Measurements from ENCODE around the gene TNNT2.

Gene TNNT2

DNA sequence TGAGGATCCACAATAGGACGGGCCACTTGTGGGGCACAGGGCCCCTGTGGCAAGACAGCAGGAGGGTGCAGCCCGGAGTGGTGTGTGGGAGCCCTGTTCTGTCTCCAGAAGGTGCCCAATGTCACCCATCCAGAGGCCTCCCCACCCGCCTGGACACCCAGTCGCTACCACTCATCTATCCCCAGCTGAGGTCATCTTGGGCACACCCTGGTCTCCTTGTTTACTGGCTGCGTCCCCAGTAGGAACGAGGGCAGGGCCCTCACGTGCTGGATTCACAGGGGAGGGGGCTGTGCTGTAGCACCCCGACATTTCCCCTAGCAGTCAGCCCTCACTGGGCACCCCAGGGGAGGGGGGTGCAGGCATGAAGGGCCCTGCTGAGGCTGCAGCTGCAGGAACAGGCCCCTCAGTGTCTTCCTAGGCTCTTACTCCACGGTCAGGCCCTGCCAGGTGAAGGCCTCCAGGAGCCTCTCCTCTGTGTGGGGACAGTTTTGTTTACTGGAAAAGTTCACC, 2.3 kb upstream of the TNNT2 start (continued):
- TF ChIP-seq CSDC2 (CRISPR knock-in tag; IDR thresholded peaks at IDR 0.05): no peak

DNA sequence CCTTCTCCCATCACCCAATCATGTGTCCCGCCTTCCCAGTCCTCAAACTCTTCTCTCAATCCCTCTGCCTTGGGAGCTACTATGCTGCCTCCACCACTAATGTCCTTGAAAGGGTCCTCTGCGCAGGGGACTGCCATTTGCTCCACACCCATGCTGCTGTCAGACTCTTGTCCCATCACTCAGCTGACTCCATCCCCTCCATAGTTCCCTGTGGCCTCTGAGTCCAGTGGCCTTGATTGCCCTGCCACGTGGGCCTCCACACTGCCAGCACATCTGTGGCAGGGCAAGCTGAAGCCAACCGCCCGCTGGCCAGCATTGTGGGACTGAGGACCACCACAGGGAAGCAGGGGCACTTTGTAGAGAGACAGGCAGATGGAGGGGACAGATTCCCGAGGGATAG, 1.3 kb upstream of the TNNT2 start:
- ATAC-seq: no peak
- TF ChIP-seq BACH2 (CRISPR knock-in tag; IDR thresholded peaks at IDR 0.05; ENCODE audit: borderline replicate concordance) (no peak), PPARA (CRISPR knock-in tag; IDR thresholded peaks at IDR 0.05; ENCODE audit: borderline replicate concordance) (no peak), CSDC2 (CRISPR knock-in tag; IDR thresholded peaks at IDR 0.05) (no peak), ZC3H10 (CRISPR knock-in tag; IDR thresholded peaks at IDR 0.05) (no peak), ZFP3 (CRISPR knock-in tag; IDR thresholded peaks at IDR 0.05) (no peak), ISL1 (CRISPR knock-in tag; IDR thresholded peaks at IDR 0.05) (no peak), TCF4 (CRISPR knock-in tag; IDR thresholded peaks at IDR 0.05; ENCODE audit: borderline replicate concordance) (no peak)
- TF ChIP-seq, protein P1, sequence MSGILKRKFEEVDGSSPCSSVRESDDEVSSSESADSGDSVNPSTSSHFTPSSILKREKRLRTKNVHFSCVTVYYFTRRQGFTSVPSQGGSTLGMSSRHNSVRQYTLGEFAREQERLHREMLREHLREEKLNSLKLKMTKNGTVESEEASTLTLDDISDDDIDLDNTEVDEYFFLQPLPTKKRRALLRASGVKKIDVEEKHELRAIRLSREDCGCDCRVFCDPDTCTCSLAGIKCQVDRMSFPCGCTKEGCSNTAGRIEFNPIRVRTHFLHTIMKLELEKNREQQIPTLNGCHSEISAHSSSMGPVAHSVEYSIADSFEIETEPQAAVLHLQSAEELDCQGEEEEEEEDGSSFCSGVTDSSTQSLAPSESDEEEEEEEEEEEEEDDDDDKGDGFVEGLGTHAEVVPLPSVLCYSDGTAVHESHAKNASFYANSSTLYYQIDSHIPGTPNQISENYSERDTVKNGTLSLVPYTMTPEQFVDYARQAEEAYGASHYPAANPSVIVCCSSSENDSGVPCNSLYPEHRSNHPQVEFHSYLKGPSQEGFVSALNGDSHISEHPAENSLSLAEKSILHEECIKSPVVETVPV (CRISPR knock-in tag; IDR thresholded peaks at IDR 0.05): no peak
- TF ChIP-seq, protein P2, sequence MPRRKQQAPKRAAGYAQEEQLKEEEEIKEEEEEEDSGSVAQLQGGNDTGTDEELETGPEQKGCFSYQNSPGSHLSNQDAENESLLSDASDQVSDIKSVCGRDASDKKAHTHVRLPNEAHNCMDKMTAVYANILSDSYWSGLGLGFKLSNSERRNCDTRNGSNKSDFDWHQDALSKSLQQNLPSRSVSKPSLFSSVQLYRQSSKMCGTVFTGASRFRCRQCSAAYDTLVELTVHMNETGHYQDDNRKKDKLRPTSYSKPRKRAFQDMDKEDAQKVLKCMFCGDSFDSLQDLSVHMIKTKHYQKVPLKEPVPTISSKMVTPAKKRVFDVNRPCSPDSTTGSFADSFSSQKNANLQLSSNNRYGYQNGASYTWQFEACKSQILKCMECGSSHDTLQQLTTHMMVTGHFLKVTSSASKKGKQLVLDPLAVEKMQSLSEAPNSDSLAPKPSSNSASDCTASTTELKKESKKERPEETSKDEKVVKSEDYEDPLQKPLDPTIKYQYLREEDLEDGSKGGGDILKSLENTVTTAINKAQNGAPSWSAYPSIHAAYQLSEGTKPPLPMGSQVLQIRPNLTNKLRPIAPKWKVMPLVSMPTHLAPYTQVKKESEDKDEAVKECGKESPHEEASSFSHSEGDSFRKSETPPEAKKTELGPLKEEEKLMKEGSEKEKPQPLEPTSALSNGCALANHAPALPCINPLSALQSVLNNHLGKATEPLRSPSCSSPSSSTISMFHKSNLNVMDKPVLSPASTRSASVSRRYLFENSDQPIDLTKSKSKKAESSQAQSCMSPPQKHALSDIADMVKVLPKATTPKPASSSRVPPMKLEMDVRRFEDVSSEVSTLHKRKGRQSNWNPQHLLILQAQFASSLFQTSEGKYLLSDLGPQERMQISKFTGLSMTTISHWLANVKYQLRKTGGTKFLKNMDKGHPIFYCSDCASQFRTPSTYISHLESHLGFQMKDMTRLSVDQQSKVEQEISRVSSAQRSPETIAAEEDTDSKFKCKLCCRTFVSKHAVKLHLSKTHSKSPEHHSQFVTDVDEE (CRISPR knock-in tag; IDR thresholded peaks at IDR 0.05): no peak
- TF ChIP-seq, protein P3, sequence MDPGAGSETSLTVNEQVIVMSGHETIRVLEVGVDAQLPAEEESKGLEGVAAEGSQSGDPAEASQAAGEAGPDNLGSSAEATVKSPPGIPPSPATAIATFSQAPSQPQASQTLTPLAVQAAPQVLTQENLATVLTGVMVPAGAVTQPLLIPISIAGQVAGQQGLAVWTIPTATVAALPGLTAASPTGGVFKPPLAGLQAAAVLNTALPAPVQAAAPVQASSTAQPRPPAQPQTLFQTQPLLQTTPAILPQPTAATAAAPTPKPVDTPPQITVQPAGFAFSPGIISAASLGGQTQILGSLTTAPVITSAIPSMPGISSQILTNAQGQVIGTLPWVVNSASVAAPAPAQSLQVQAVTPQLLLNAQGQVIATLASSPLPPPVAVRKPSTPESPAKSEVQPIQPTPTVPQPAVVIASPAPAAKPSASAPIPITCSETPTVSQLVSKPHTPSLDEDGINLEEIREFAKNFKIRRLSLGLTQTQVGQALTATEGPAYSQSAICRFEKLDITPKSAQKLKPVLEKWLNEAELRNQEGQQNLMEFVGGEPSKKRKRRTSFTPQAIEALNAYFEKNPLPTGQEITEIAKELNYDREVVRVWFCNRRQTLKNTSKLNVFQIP (CRISPR knock-in tag; IDR thresholded peaks at IDR 0.05; ENCODE audit: borderline replicate concordance, low read depth): no peak
- TF ChIP-seq, protein P4, sequence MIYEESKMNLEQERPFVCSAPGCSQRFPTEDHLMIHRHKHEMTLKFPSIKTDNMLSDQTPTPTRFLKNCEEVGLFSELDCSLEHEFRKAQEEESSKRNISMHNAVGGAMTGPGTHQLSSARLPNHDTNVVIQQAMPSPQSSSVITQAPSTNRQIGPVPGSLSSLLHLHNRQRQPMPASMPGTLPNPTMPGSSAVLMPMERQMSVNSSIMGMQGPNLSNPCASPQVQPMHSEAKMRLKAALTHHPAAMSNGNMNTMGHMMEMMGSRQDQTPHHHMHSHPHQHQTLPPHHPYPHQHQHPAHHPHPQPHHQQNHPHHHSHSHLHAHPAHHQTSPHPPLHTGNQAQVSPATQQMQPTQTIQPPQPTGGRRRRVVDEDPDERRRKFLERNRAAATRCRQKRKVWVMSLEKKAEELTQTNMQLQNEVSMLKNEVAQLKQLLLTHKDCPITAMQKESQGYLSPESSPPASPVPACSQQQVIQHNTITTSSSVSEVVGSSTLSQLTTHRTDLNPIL (CRISPR knock-in tag; IDR thresholded peaks at IDR 0.05; ENCODE audit: low read depth): no peak

DNA sequence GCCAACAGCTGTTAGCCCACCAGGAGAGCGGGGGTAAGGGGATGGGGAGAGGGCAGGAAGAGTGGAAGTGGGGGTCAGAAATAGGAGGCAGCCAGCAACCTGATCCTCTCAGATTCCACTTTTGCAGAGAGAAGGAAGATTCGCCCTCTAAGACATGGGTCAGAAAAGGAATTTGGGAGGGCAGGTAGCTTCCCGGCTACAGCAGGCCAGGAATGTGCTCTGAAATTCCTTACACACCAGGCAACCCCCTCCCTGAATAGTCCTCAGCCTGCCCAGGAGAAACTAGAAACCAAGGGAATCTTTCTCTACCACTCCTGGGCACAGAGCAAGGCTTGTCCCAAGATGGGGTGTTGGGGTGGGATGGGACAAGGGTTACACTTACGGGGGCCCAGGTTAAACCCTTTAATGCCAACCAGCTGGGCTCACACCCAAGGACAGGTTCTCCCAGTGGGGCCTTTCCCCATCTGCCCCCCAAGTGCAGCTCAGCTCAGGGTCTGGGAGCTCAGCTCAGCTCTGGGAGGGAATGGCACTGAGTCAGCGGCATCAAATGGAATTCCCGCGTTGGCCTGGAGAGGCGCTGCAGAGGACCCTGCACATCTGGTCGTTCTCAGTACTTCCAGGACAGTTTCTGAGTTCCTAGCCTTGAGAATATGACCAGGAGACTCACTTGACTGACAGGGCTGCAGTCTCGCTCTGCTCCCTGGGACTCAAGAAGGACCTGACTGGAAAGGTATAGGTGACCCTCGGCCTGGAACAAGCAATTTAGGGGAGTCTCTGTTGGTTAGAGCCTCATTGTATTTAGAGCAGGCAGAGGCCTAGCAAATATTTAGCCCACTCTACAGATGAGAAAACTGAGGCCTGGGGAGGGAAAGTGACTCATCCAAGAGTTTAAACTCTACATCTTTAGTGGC, 761 bp downstream of the TNNT2 start:
- TF ChIP-seq ZFP30 (CRISPR knock-in tag; IDR thresholded peaks at IDR 0.05) (no peak), RARB (CRISPR knock-in tag; IDR thresholded peaks at IDR 0.05) (no peak), ESRRG (CRISPR knock-in tag; IDR thresholded peaks at IDR 0.05) (no peak), BACH2 (CRISPR knock-in tag; IDR thresholded peaks at IDR 0.05; ENCODE audit: borderline replicate concordance) (no peak), PPARA (CRISPR knock-in tag; IDR thresholded peaks at IDR 0.05; ENCODE audit: borderline replicate concordance) (no peak), ZC3H10 (CRISPR knock-in tag; IDR thresholded peaks at IDR 0.05) (no peak), OSR1 (CRISPR knock-in tag; IDR thresholded peaks at IDR 0.05) (no peak), GLIS3 (CRISPR knock-in tag; IDR thresholded peaks at IDR 0.05) (no peak), ZNF565 (CRISPR knock-in tag; conservative IDR thresholded peaks at IDR 0.05; ENCODE audit: low read depth) (no peak), TCF4 (CRISPR knock-in tag; IDR thresholded peaks at IDR 0.05; ENCODE audit: borderline replicate concordance) (no peak)
- TF ChIP-seq, protein P1 (CRISPR knock-in tag; IDR thresholded peaks at IDR 0.05): no peak
- ATAC-seq: peak; percentile 64

DNA sequence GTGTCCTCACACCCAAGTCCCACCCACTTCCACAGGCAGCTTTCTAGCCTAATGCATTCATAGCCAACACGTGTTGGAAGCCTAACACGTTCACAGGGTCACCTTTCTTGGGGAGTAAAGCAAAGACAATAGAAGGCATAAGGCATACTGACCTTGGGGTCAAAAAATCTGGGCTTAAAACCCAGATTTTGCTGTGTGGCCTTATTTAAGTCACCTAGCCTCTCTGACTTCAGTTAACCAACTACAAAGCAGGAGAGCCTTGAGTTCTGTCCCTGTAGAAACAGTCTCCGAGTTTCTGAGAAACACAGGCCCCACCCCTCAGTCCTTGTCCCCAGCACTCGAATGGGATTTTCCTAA, 1.4 kb downstream of the TNNT2 start:
- no peak; the same call in 2 of the 3 replicates for ATAC-seq
- no peak for TF ChIP-seq ZFP3 (CRISPR knock-in tag; IDR thresholded peaks at IDR 0.05)
- TF ChIP-seq ZNF8 (CRISPR knock-in tag; IDR thresholded peaks at IDR 0.05): no peak
- TF ChIP-seq ARNTL (CRISPR knock-in tag; IDR thresholded peaks at IDR 0.05; ENCODE audit: borderline replicate concordance, low read depth): no peak
- TF ChIP-seq CSDC2 (CRISPR knock-in tag; IDR thresholded peaks at IDR 0.05): no peak
- no peak for TF ChIP-seq ZNF565 (CRISPR knock-in tag; conservative IDR thresholded peaks at IDR 0.05; ENCODE audit: low read depth)
- TF ChIP-seq, protein P5, sequence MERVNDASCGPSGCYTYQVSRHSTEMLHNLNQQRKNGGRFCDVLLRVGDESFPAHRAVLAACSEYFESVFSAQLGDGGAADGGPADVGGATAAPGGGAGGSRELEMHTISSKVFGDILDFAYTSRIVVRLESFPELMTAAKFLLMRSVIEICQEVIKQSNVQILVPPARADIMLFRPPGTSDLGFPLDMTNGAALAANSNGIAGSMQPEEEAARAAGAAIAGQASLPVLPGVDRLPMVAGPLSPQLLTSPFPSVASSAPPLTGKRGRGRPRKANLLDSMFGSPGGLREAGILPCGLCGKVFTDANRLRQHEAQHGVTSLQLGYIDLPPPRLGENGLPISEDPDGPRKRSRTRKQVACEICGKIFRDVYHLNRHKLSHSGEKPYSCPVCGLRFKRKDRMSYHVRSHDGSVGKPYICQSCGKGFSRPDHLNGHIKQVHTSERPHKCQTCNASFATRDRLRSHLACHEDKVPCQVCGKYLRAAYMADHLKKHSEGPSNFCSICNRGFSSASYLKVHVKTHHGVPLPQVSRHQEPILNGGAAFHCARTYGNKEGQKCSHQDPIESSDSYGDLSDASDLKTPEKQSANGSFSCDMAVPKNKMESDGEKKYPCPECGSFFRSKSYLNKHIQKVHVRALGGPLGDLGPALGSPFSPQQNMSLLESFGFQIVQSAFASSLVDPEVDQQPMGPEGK (CRISPR knock-in tag; IDR thresholded peaks at IDR 0.05; ENCODE audit: borderline replicate concordance): no peak
- TF ChIP-seq GLIS3 (CRISPR knock-in tag; IDR thresholded peaks at IDR 0.05): no peak
- TF ChIP-seq, protein P2 (CRISPR knock-in tag; IDR thresholded peaks at IDR 0.05): no peak
- TF ChIP-seq TCF4 (CRISPR knock-in tag; IDR thresholded peaks at IDR 0.05; ENCODE audit: borderline replicate concordance): no peak
